AG04449 (cell line): ENCODE data around the gene MAPKAPK2.

Experiments
- CTCF ChIA-PET: fragments of 350-600 bp; formaldehyde crosslinking; extraction: SDS; loops from one replicate; lab custom pipeline; 2021; ENCODE audit warnings: antibody characterized with exemption; lab: Yijun Ruan, JAX
- POLR2A ChIA-PET: fragments of 400-600, 350-600 bp; formaldehyde crosslinking; extraction: SDS; loops from one replicate; lab custom pipeline; 2020; ENCODE audit warnings: antibody characterized with exemption, inconsistent platforms; lab: Yijun Ruan, JAX
- DNase-seq: peaks from one replicate; pipeline ENCODE4 v3.0.0-alpha.2; 2010; ENCODE audit warnings: low read depth, low spot score
- H3K4me3 ChIP-seq: 2 replicates; pipeline ENCODE4 v1.5.1; 2011; ENCODE audit warnings: low read depth, mild to moderate bottlenecking, control low read depth, low read length
- TF ChIP-seq, protein P1 (sequence below): IDR thresholded peaks from one replicate; pipeline ENCODE4 v1.5.1; 2011; ENCODE audit warnings: mild to moderate bottlenecking, moderate library complexity, low read length, control low read depth, inconsistent platforms; ENCODE audit not compliant: insufficient read depth; ENCODE audit errors: missing control alignments

Gene MAPKAPK2

GRCh38 chr1:206666954-206667665 lies 17.6 kb upstream of the MAPKAPK2 start:
- no peak for DNase-seq
- POLR2A ChIA-PET: no interaction called here

DNA sequence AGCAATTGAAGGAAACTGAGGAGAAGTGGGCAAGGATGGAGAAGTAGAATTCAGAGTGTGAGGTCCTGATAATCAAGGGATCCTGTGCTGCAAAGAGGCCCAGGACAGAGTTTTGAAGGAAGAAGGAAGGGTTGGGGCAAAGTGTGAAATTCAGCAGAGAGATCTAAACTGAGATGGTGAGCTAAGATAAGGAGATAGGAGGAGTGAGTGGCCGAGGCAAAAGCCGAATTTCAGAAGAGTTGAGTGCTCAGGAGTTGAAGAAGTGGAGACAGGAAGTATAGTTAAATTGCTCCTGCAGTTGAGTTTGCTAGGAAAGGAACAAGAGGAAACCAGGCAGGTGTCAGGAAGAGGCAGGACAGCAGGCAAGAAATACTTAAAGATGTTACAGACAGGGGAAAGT lies 16.4 kb upstream of the MAPKAPK2 start:
- ChIA-PET CTCF (interaction anchor here (1.0 to 30.8 kb wide), 8 partner anchors 9 to 244 kb away, joined by 3 to 1486 read pairs (median 8); partner anchors contain the start of genes DYRK3 and EIF2D), POLR2A (no interaction called here)
- no peak overlapping the region for H3K4me3 ChIP-seq
- TF ChIP-seq, protein P1, sequence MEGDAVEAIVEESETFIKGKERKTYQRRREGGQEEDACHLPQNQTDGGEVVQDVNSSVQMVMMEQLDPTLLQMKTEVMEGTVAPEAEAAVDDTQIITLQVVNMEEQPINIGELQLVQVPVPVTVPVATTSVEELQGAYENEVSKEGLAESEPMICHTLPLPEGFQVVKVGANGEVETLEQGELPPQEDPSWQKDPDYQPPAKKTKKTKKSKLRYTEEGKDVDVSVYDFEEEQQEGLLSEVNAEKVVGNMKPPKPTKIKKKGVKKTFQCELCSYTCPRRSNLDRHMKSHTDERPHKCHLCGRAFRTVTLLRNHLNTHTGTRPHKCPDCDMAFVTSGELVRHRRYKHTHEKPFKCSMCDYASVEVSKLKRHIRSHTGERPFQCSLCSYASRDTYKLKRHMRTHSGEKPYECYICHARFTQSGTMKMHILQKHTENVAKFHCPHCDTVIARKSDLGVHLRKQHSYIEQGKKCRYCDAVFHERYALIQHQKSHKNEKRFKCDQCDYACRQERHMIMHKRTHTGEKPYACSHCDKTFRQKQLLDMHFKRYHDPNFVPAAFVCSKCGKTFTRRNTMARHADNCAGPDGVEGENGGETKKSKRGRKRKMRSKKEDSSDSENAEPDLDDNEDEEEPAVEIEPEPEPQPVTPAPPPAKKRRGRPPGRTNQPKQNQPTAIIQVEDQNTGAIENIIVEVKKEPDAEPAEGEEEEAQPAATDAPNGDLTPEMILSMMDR: no peak
- no peak for DNase-seq

More at GRCh38 chr1:206666954-206667665, 17.6 kb upstream of the MAPKAPK2 start:
- CTCF ChIA-PET: interaction anchor here (0.6 to 42.9 kb wide), 13 partner anchors 5 to 246 kb away, joined by 3 to 1486 read pairs (median 8); partner anchors contain the start of genes DYRK3 and EIF2D
- TF ChIP-seq, protein P1: no peak
- H3K4me3 ChIP-seq: no peak overlapping the region

GRCh38 chr1:206668874-206669410 lies 15.8 kb upstream of the MAPKAPK2 start:
- H3K4me3 ChIP-seq: no peak overlapping the region
- TF ChIP-seq, protein P1: no peak
- ChIA-PET CTCF (interaction anchor here (0.5 to 30.8 kb wide), 9 partner anchors 8 to 243 kb away, joined by 3 to 1486 read pairs (median 8); partner anchors contain the start of genes DYRK3, EIF2D and MAPKAPK2), POLR2A (no interaction called here)
- DNase-seq: no peak

DNA sequence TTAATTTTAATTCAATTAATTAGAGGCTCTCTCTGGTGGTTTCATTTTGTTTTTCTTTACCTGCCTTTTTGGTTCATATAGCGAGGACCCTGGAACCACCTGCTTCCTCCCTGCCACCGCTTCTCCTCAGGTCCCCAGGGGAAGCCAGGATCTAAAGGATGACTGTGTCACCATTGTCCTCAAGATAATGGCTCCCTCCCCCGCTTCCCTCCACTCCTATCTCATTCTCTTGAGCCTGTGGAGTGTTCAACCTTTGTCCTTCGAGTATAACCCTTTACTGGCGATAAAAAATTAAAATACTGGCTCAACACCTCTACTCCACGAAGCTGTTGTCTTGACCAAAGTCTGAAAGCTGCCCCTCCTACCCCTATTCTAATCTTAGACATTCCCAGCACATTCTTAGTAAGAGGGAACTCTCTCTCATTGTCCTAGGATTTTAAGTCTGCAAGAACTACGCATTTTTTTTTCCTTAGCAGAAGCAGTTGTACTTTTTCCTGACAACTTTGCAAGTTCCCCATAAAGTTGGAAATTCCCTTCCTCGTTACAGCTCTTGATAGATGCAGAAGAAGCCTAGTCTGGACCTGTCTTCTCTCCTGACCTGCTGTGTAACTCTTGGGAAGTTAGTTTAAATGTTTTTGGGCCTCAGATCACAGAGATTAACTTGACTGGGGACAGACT lies 12.6 kb upstream of the MAPKAPK2 start:
- no peak for DNase-seq
- TF ChIP-seq, protein P1: no peak
- no peak overlapping the region for H3K4me3 ChIP-seq
- POLR2A ChIA-PET: no interaction called here
- CTCF ChIA-PET: interaction anchor here (0.6 to 30.8 kb wide), 4 partner anchors 26 to 206 kb away, joined by 3 to 1486 read pairs (median 3); partner anchors contain the start of gene DYRK3

DNA sequence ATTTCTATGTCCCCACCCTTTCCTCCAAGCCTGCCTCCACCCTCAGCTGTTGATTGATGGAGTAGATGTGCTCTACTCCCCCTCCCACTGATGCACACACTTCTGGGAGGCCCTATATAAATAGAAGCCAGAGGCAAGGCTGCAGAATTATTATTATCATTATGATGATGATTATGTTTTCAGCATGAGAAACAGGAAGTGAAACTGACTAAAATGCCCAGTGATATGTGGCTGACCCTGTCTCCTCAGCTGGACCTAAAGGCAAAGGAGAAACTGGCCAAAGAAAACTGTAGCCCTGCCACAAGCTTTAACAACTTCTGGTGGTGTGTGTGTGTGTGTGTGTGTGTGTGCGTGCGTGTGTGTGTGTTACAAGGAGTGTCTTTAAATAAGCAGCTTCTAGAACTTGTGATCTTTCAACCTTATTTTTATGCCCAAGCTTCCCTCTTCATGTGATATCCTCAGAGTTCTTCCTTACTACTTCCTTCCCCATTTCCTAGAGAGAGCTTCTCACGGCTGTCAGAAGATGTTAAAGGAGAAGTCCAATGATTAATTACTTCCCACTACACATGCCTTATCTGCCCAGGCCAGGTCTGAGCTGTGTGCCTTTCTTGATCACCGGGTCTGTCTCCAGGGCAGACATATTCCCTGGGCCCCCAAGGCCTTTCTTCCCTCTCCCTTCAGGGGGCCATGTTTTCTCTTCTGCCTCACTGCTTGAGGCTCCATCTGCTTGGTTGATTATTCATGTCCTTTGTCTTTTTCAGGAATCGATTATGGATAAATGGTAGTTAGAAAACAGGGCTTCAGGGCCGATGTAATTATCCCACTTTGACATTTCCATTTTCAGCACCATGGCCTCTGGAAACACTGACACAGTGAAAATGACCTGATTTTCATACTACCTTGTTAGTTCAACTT lies 11.6 kb upstream of the MAPKAPK2 start:
- no peak overlapping the region for H3K4me3 ChIP-seq
- TF ChIP-seq, protein P1: no peak
- DNase-seq: no peak
- POLR2A ChIA-PET: interaction anchor here (0.8 kb wide), 1 partner anchor 11 kb away, joined by 4 read pairs; the partner anchor contains the start of gene MAPKAPK2
- CTCF ChIA-PET: interaction anchor here (0.7 to 30.8 kb wide), 6 partner anchors 27 to 183 kb away, joined by 3 to 1486 read pairs (median 4); partner anchors contain the start of gene DYRK3
